HepG2 (cell line): ENCODE data around the gene AKAP3. TPM values are rescaled to one million over a fixed set of nuclear protein-coding genes. Genes with fewer than 3 reads are reported as not detected.

ENCODE experiments used
- ATAC-seq: fragments of 200-7000 bp; cut with Tn5 transposase; 3 replicates; pipeline ENCODE4 v1.9.1; 2020; ENCODE audit warnings: mild to moderate bottlenecking, moderate library complexity
- BruUV-seq: library from RNA; stranded (reverse); fragments of 400-500 nt; replicated peaks from 2 replicates; lab custom pipeline; 2021; lab: Mats Ljungman, UMichigan
- CTCF ChIA-PET: fragments of 300-600 bp; formaldehyde crosslinking; extraction: SDS; loops from one replicate; lab custom pipeline; 2021; ENCODE audit warnings: low total read pairs, inconsistent platforms, low intra/inter-chr PET ratio; lab: Yijun Ruan, JAX
- POLR2A ChIA-PET: fragments of 350-600 bp; sonication (Branson Sonifier 250); formaldehyde crosslinking; loops from one replicate; lab custom pipeline; 2020; ENCODE audit warnings: antibody characterized with exemption, inconsistent platforms; lab: Yijun Ruan, JAX
- DNase-seq: peaks from one replicate; pipeline ENCODE4 v3.0.0-alpha.2; 2015; ENCODE audit warnings: low spot score
- FAIRE-seq: peaks from 3 replicates; lab custom pipeline; 2011; peaks lifted over from hg19 to GRCh38; lab: Jason Lieb, UNC
- H2AFZ ChIP-seq: one replicate; pipeline ENCODE4 v1.6.1; 2011; ENCODE audit warnings: low read length, inconsistent platforms
- H3K27ac ChIP-seq: fragments of 300-600 bp; 3 replicates; pipeline ENCODE4 v1.8.0; 2011; ENCODE audit warnings: mixed run types, mild to moderate bottlenecking, mixed read lengths, low read length, inconsistent platforms; ENCODE audit not compliant: insufficient read depth; ENCODE audit errors: extremely low read length
- H3K27me3 ChIP-seq, 2 experiments: fragments of 200-600 bp in 1 of 2; 2 replicates in 1 of 2; 3 replicates in 1 of 2; pipeline versions ENCODE4 v1.6.0 to v1.8.0; 2011; ENCODE audit warnings: low read length in 2 of 2, mild to moderate bottlenecking in 2 of 2, moderate library complexity in 2 of 2, inconsistent platforms in 1 of 2; ENCODE audit not compliant: insufficient read depth in 2 of 2, control insufficient read depth in 1 of 2
- H3K36me3 ChIP-seq, 2 experiments: fragments of 200-600 bp in 1 of 2; replicated peaks in 1 of 2; 2 replicates in 1 of 2; 3 replicates in 1 of 2; pipeline versions ENCODE4 v1.5.1 to v1.8.0; 2011; ENCODE audit warnings: low read length in 2 of 2, inconsistent platforms in 1 of 2; ENCODE audit not compliant: insufficient read depth in 2 of 2, control insufficient read depth in 1 of 2
- H3K4me1 ChIP-seq: 2 replicates; pipeline ENCODE4 v1.5.1; 2012; ENCODE audit warnings: low read length, inconsistent platforms; ENCODE audit not compliant: insufficient read depth
- H3K4me2 ChIP-seq: 2 replicates; pipeline ENCODE4 v1.6.0; 2011; ENCODE audit warnings: low read depth, low read length, inconsistent platforms
- H3K4me3 ChIP-seq, 3 experiments: fragments of 200-600 bp in 1 of 3; sonication (generic), shearing (Covaris generic) in 1 of 3; replicated peaks in 1 of 3; 2 replicates each; pipeline ENCODE4 v1.5.1; 2011 to 2016; ENCODE audit warnings: low read length in 3 of 3, inconsistent platforms in 2 of 3, low read depth in 2 of 3, mild to moderate bottlenecking in 2 of 3, control low read depth in 1 of 3, mixed read lengths in 1 of 3; ENCODE audit not compliant: insufficient read depth in 1 of 3
- H3K79me2 ChIP-seq: one replicate; pipeline ENCODE4 v1.6.1; 2011; ENCODE audit warnings: low read length, inconsistent platforms; ENCODE audit not compliant: insufficient read depth
- H3K9ac ChIP-seq: 2 replicates; pipeline ENCODE4 v1.6.0; 2011; ENCODE audit warnings: mild to moderate bottlenecking, low read depth, low read length, inconsistent platforms; ENCODE audit not compliant: insufficient read depth
- H3K9me3 ChIP-seq: 2 replicates; pipeline ENCODE4 v1.5.1; 2012; ENCODE audit warnings: mild to moderate bottlenecking, low read length
- H4K20me1 ChIP-seq: 2 replicates; pipeline ENCODE4 v1.6.0; 2011; ENCODE audit warnings: inconsistent platforms, mild to moderate bottlenecking, low read length, moderate library complexity; ENCODE audit not compliant: insufficient read depth
- ARNT ChIP-seq: fragments of 450-650 bp; IDR thresholded peaks from 2 replicates; pipeline ENCODE4 v1.6.1; 2017
- CREB1 ChIP-seq, 2 experiments: fragments of 450-650 bp in 1 of 2; IDR thresholded peaks; 2 replicates each; pipeline ENCODE4 v1.6.1; 2016 to 2017; ENCODE audit warnings: control low read depth in 1 of 2, mild to moderate bottlenecking in 1 of 2, missing compliant biosample characterization in 1 of 2, missing genetic modification characterization in 1 of 2
- HIC2 ChIP-seq: sonication (generic); formaldehyde crosslinking; IDR thresholded peaks from 2 replicates; pipeline ENCODE4 v1.9.0; 2022; ENCODE audit warnings: low read depth, missing genetic modification reagents
- IRX3 ChIP-seq: sonication (generic); formaldehyde crosslinking; IDR thresholded peaks from 2 replicates; pipeline ENCODE4 v1.8.1; 2023; ENCODE audit warnings: mild to moderate bottlenecking, low read depth, missing genetic modification reagents, borderline replicate concordance
- JARID2 ChIP-seq: sonication (generic); formaldehyde crosslinking; IDR thresholded peaks from 2 replicates; pipeline ENCODE4 v1.8.1; 2023; ENCODE audit warnings: missing genetic modification reagents, inconsistent platforms; ENCODE audit not compliant: insufficient replicate concordance
- JUND ChIP-seq: sonication (generic); formaldehyde crosslinking; IDR thresholded peaks from 2 replicates; pipeline ENCODE4 v1.8.0; 2022; ENCODE audit warnings: mild to moderate bottlenecking, missing genetic modification reagents
- PAX8 ChIP-seq: sonication (generic); formaldehyde crosslinking; IDR thresholded peaks from 2 replicates; pipeline ENCODE4 v1.8.0; 2022; ENCODE audit warnings: mild to moderate bottlenecking, missing genetic modification reagents, borderline replicate concordance
- RBFOX2 ChIP-seq: fragments of 200-400 bp; formaldehyde crosslinking; IDR thresholded peaks from 2 replicates; pipeline ENCODE4 v1.6.1; 2017; ENCODE audit warnings: low read depth, mild to moderate bottlenecking, low read length
- TARDBP ChIP-seq: sonication (generic); formaldehyde crosslinking; IDR thresholded peaks from 2 replicates; pipeline ENCODE4 v1.8.0; 2022; ENCODE audit warnings: mild to moderate bottlenecking, missing genetic modification reagents
- ZFP1 ChIP-seq: IDR thresholded peaks from 2 replicates; pipeline ENCODE4 v1.6.1; 2016
- ZKSCAN1 ChIP-seq: fragments of 150-350 bp; IDR thresholded peaks from 2 replicates; pipeline ENCODE4 v1.6.1; 2014; ENCODE audit warnings: low read length
- ZNF101 ChIP-seq: sonication (generic); formaldehyde crosslinking; IDR thresholded peaks from 2 replicates; pipeline ENCODE4 v1.4.0; 2020; ENCODE audit warnings: mild to moderate bottlenecking, low read depth, missing genetic modification reagents, borderline replicate concordance
- ZNF138 ChIP-seq: sonication (generic); formaldehyde crosslinking; IDR thresholded peaks from 2 replicates; pipeline ENCODE4 v1.5.0; 2020; ENCODE audit warnings: mild to moderate bottlenecking, low read depth, missing genetic modification reagents
- ZNF207 ChIP-seq: fragments of 450-650 bp; IDR thresholded peaks from 2 replicates; pipeline ENCODE4 v1.6.1; 2016; ENCODE audit warnings: antibody characterized with exemption, borderline replicate concordance
- ZNF501 ChIP-seq: sonication (generic); formaldehyde crosslinking; IDR thresholded peaks from 2 replicates; pipeline ENCODE4 v1.5.1; 2020; ENCODE audit warnings: mild to moderate bottlenecking, moderate library complexity, missing genetic modification reagents
- ZNF576 ChIP-seq: sonication (generic); formaldehyde crosslinking; IDR thresholded peaks from 2 replicates; pipeline ENCODE4 v1.4.0; 2020; ENCODE audit warnings: mild to moderate bottlenecking, missing genetic modification reagents
- WGBS: methylation state at CpG from one replicate; pipeline ENCODE4 v1.1.6; 2017; ENCODE audit warnings: low lambda C conversion rate; 5-methylcytosine and 5-hydroxymethylcytosine counted together
- in situ Hi-C: cut with HindIII; loops from 2 replicates; pipeline ENCODE4 v1.10.0; 2017; ENCODE audit warnings: low pct_unique_long_range_greater_than_20kb; ENCODE audit not compliant: extremely low pct_ligation_motif_present
- intact Hi-C: fragments of 100-400 bp; cut with micrococcal nuclease; formaldehyde crosslinking; loops from one replicate; pipeline ENCODE4 v1.10.0; 2022; ENCODE audit not compliant: unreplicated experiment
- polyA plus RNA-seq, 8 experiments: library from polyadenylated mRNA; depleted of rRNA in 3 of 8; stranded (reverse) in 7 of 8; unstranded in 1 of 8; fragments of >200 nt; fragmentation: Illumina TruSeq in 4 of 8; extraction: Trizol in 4 of 8; gene quantifications; 2 replicates each; pipeline versions ENCODE4 v1.2.1 to v1.2.3, GENCODE V29; 2011 to 2016; ENCODE audit warnings: low read depth in 4 of 8, missing spikeins in 1 of 8, mixed read lengths in 1 of 8; ENCODE audit not compliant: insufficient read depth in 1 of 8
- total RNA-seq, 5 experiments: library from RNA; depleted of rRNA; stranded (reverse); fragments of >200 nt; fragmentation: Illumina TruSeq; extraction: Trizol; gene quantifications; 2 replicates each; pipeline ENCODE4 v1.2.3, GENCODE V29; 2016; ENCODE audit warnings: low read depth in 1 of 5

AKAP3 gene
- total and polyA plus RNA-seq, 2 of the 13 experiments (the other 11 are each of a cell fraction or from before 2014, with no cell fraction given) = 0.22 to 0.49 TPM

- no peak for TF ChIP-seq JARID2 (CRISPR knock-in tag)
- no peak for TF ChIP-seq ZNF207
- TF ChIP-seq JUND (CRISPR knock-in tag) = no peak
Observed at GRCh38 chr12:4595881-4596280, 53.0 kb downstream of the AKAP3 start (continued).

GRCh38 chr12:4591180-4591687 is 57.6 kb downstream of the AKAP3 start:
- Histone ChIP-seq H3K36me3 (no peaks in the 10 kb centered on the region), H3K4me1 (no peaks in the 10 kb centered on the region), H3K79me2 (no peaks in the 10 kb centered on the region), H3K27ac (no peak overlapping the region), H3K27me3 (peaks cover 1 to 15% of the 10 kb centered on the region in 2 experiments; a peak in 2 of 5 replicates), H3K4me3 (no peak overlapping the region), H3K9me3 (no peaks in the 10 kb centered on the region), H3K9ac (no peak overlapping the region), H4K20me1 (no peaks in the 10 kb centered on the region), H2AFZ (no peak overlapping the region), H3K4me2 (no peak overlapping the region)
- CTCF ChIA-PET = no interaction called here
- 28% methylated on average over 7 of the region's 7 CpGs for WGBS
- intact Hi-C loops (no loop called here), in situ Hi-C loops (no loop called here)
- ATAC-seq (no peak), DNase-seq (no peak)
- no TSS peak for BruUV-seq
- POLR2A ChIA-PET = no interaction called here
- TF ChIP-seq ZNF501 (no peak), TARDBP (CRISPR knock-in tag) (no peak)
- TF ChIP-seq, all 625 proteins: peak for 0
- no peak for FAIRE-seq

- intact Hi-C loops = no loop called here
- Histone ChIP-seq H3K4me2 (no peak overlapping the region), H4K20me1 (no peaks in the 10 kb centered on the region), H3K79me2 (no peaks in the 10 kb centered on the region), H3K4me3 (no peak overlapping the region), H3K36me3 (no peaks in the 10 kb centered on the region), H3K27ac (no peak overlapping the region), H3K27me3 (peaks cover 1 to 10% of the 10 kb centered on the region in 2 experiments; a peak in 2 of 5 replicates), H3K9me3 (no peaks in the 10 kb centered on the region), H2AFZ (no peak overlapping the region), H3K4me1 (no peaks in the 10 kb centered on the region), H3K9ac (no peak overlapping the region)
- ChIA-PET POLR2A (no interaction called here), CTCF (no interaction called here)
- in situ Hi-C loops = no loop called here
- DNase-seq (no peak), ATAC-seq (no peak), FAIRE-seq (no peak)
- BruUV-seq = no TSS peak
- WGBS = 0% methylated on average over 1 of the region's 2 CpGs
- no peak for TF ChIP-seq IRX3 (CRISPR knock-in tag)
- TF ChIP-seq ZNF576 (CRISPR knock-in tag) = no peak
- no peak for TF ChIP-seq HIC2 (CRISPR knock-in tag)
- TF ChIP-seq ZFP1 = no peak
- no peak for TF ChIP-seq CREB1 (IDR thresholded peaks at IDR 0.05)
- TF ChIP-seq CREB1 (CRISPR knock-in tag; IDR thresholded peaks at IDR 0.05) = no peak
- no peak for TF ChIP-seq ZNF101 (CRISPR knock-in tag)
- no peak for TF ChIP-seq PAX8
- TF ChIP-seq ZNF138 (CRISPR knock-in tag) = no peak
- TF ChIP-seq ARNT = no peak
- no peak for TF ChIP-seq RBFOX2
- no peak for TF ChIP-seq ZKSCAN1
Observed at GRCh38 chr12:4589941-4590340, 58.9 kb downstream of the AKAP3 start.
